CD14-positive monocyte (primary cell): ENCODE data around the gene ADAMTSL2. TPM values are rescaled to one million over a fixed set of nuclear protein-coding genes. Genes with fewer than 3 reads are reported as not detected.

Experiments used
- DNase-seq, 3 donors: peaks; one replicate each; pipeline ENCODE4 v3.0.0-alpha.2; 2011 to 2022
- H2AFZ ChIP-seq: 2 replicates; pipeline ENCODE4 v1.6.0; 2012; ENCODE audit warnings: mild to moderate bottlenecking, low read depth, low read length, inconsistent platforms; ENCODE audit not compliant: insufficient read depth, poor library complexity, severe bottlenecking
- H3K27ac ChIP-seq, 2 donors: 1 replicate in 1 of 2; 2 replicates in 1 of 2; pipeline ENCODE4 v1.5.1; 2012 to 2013; ENCODE audit warnings: low read length in 2 of 2, control low read depth in 1 of 2, inconsistent platforms in 1 of 2, low read depth in 1 of 2, mild to moderate bottlenecking in 1 of 2
- H3K27me3 ChIP-seq, 2 donors: one replicate each; pipeline versions ENCODE4 v1.6.0 to v1.6.1; 2011 to 2013; ENCODE audit warnings: low read length in 2 of 2; ENCODE audit not compliant: control insufficient read depth in 2 of 2, insufficient read depth in 2 of 2
- H3K36me3 ChIP-seq, 2 donors: replicated peaks in 1 of 2; 1 replicate in 1 of 2; 2 replicates in 1 of 2; pipeline versions ENCODE4 v1.5.1 to v1.6.1; 2012 to 2013; ENCODE audit warnings: low read length in 2 of 2, control low read depth in 1 of 2, inconsistent platforms in 1 of 2, mild to moderate bottlenecking in 1 of 2; ENCODE audit not compliant: insufficient read depth in 2 of 2, control insufficient read depth in 1 of 2
- H3K4me1 ChIP-seq, 2 donors: 1 replicate in 1 of 2; 2 replicates in 1 of 2; pipeline versions ENCODE4 v1.5.1 to v1.6.1; 2012 to 2013; ENCODE audit warnings: low read length in 2 of 2, control low read depth in 1 of 2, inconsistent platforms in 1 of 2, mild to moderate bottlenecking in 1 of 2, moderate library complexity in 1 of 2; ENCODE audit not compliant: insufficient read depth in 2 of 2, control insufficient read depth in 1 of 2
- H3K4me2 ChIP-seq: replicated peaks from 2 replicates; pipeline ENCODE3; 2012; ENCODE audit warnings: low read length, moderate library complexity, mild to moderate bottlenecking; ENCODE audit not compliant: poor library complexity, severe bottlenecking; ENCODE audit errors: extremely low read depth
- H3K4me3 ChIP-seq, 3 experiments: fragments of 200-600 bp in 1 of 3; sonication (generic) in 1 of 3; replicated peaks in 1 of 3; 1 replicate in 2 of 3; 2 replicates in 1 of 3; pipeline ENCODE4 v1.5.1; 2011 to 2013; ENCODE audit warnings: low read length in 3 of 3, mild to moderate bottlenecking in 3 of 3, control low read depth in 2 of 3, low read depth in 2 of 3, inconsistent platforms in 1 of 3, moderate library complexity in 1 of 3
- H3K79me2 ChIP-seq: 2 replicates; pipeline ENCODE4 v1.6.0; 2012; ENCODE audit warnings: mild to moderate bottlenecking, control low read depth, inconsistent platforms, low read length, moderate library complexity; ENCODE audit not compliant: insufficient read depth
- H3K9ac ChIP-seq: 2 replicates; pipeline ENCODE4 v1.6.0; 2017; ENCODE audit warnings: low read length, mild to moderate bottlenecking; ENCODE audit not compliant: insufficient read depth, poor library complexity, severe bottlenecking
- H3K9me3 ChIP-seq, 2 donors: replicated peaks in 1 of 2; 1 replicate in 1 of 2; 2 replicates in 1 of 2; pipeline versions ENCODE4 v1.5.1 to v1.6.1; 2012 to 2013; ENCODE audit warnings: low read length in 2 of 2, control low read depth in 1 of 2; ENCODE audit not compliant: control insufficient read depth in 1 of 2, insufficient read depth in 1 of 2
- H4K20me1 ChIP-seq: 2 replicates; pipeline ENCODE4 v1.6.0; 2012; ENCODE audit warnings: mild to moderate bottlenecking, low read length, control low read depth, moderate library complexity; ENCODE audit not compliant: insufficient read depth
- H3K27ac Mint-ChIP-seq, 7 donors: one replicate each; pipeline ENCODE4 v1.8.0; 2020; ENCODE audit warnings: mild to moderate bottlenecking in 7 of 7, mixed read lengths in 7 of 7, moderate library complexity in 6 of 7, inconsistent platforms in 2 of 7
- H3K27me3 Mint-ChIP-seq, 3 donors: one replicate each; pipeline ENCODE4 v1.8.0; 2021 to 2022; ENCODE audit warnings: low read depth in 3 of 3, mild to moderate bottlenecking in 3 of 3, mixed read lengths in 3 of 3, moderate library complexity in 3 of 3, inconsistent platforms in 1 of 3
- H3K36me3 Mint-ChIP-seq, 2 donors: one replicate each; pipeline ENCODE4 v1.8.0; 2020; ENCODE audit warnings: mixed read lengths in 2 of 2, inconsistent platforms in 1 of 2, mild to moderate bottlenecking in 1 of 2
- H3K4me1 Mint-ChIP-seq: one replicate; pipeline ENCODE4 v1.8.0; 2020; ENCODE audit warnings: mild to moderate bottlenecking, mixed read lengths
- H3K4me3 Mint-ChIP-seq, 2 donors: one replicate each; pipeline ENCODE4 v1.8.0; 2020; ENCODE audit warnings: mild to moderate bottlenecking in 2 of 2, mixed read lengths in 2 of 2, moderate library complexity in 1 of 2
- H3K9me3 Mint-ChIP-seq, 7 donors: one replicate each; pipeline ENCODE4 v1.8.0; 2020 to 2022; ENCODE audit warnings: mixed read lengths in 7 of 7, mild to moderate bottlenecking in 6 of 7, moderate library complexity in 6 of 7, inconsistent platforms in 2 of 7
- WGBS: methylation state at CpG from one replicate; pipeline ENCODE4 v1.1.5; 2013; ENCODE audit warnings: missing lambda C conversion rate; ENCODE audit not compliant: insufficient coverage; 5-methylcytosine and 5-hydroxymethylcytosine counted together
- intact Hi-C, 2 donors: fragments of 100-400 bp; cut with micrococcal nuclease; formaldehyde crosslinking; loops; one replicate each; pipeline versions ENCODE4 v1.15.0 to v1.15.1; 2023
- polyA plus RNA-seq, 3 donors: library from polyadenylated mRNA; depleted of rRNA in 1 of 3; unstranded in 2 of 3; stranded (reverse) in 1 of 3; fragments of 300-500 nt in 2 of 3; fragments of >200 nt in 1 of 3; fragmentation: Illumina TruSeq in 2 of 3; gene quantifications; 1 replicate in 2 of 3; 2 replicates in 1 of 3; pipeline ENCODE4 v1.2.3, GENCODE V29; 2012 to 2021
- TF ChIP-seq, protein P1 (sequence below): fragments of 200-600 bp; IDR thresholded peaks from one replicate; pipeline ENCODE4 v1.8.0; 2022; ENCODE audit warnings: antibody characterized with exemption, mild to moderate bottlenecking

The ADAMTSL2 gene
- polyA plus RNA-seq, 3 donors: 0.08 TPM; not detected in 2

DNA sequence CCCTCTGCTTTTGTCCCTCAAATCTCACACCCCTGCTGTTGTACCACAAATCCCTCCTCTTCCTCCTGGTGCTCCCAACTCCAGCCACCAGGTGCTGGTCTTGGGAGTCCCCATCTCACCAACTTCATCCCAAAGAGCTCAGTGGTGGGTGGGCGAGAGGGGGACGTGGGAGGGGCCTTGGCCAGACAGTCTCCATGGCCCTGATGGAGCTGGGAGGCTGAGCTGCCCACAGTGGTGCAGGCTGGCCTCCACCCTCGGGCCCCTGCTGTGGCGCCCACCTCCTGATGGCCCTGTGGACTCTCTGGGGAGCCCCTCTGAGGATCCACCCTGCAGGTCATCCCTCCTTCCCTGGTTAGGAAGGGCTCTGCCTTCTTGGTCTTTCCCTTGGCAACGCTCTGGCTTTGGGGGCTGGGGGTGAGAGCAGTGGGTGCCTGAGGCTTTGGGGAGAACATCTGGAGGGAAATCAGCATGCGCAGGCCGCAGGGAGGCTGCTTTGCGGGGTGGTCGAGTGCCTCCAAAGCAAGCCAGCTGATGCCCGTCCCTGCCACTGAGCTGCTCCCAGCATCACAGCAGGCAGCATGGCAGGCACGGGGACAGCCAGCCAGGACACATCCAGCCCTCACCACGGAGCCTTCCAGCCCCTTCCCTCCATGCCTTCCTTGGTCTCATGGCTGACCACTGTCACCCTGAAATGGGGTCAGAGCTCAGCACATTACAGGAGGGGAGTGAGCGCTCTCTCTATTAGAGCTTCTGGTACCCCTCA is 82.3 kb downstream of the ADAMTSL2 start:
- DNase-seq: no peak
- Mint-ChIP-seq H3K27ac (no peak overlapping the region), H3K27me3 (peaks cover 23 to 34% (median 31%) of the 10 kb centered on the region in 3 donors), H3K4me1 (peaks cover 5% of the 10 kb centered on the region), H3K9me3 (peaks cover 0 to 4% (median 0%) of the 10 kb centered on the region in 7 donors), H3K36me3 (no peaks in the 10 kb centered on the region), H3K4me3 (no peak overlapping the region)
- H3K9ac ChIP-seq: no peak overlapping the region
- intact Hi-C loops: no loop called here
- no peaks in the 10 kb centered on the region for H3K9me3 ChIP-seq
- TF ChIP-seq, protein P1, sequence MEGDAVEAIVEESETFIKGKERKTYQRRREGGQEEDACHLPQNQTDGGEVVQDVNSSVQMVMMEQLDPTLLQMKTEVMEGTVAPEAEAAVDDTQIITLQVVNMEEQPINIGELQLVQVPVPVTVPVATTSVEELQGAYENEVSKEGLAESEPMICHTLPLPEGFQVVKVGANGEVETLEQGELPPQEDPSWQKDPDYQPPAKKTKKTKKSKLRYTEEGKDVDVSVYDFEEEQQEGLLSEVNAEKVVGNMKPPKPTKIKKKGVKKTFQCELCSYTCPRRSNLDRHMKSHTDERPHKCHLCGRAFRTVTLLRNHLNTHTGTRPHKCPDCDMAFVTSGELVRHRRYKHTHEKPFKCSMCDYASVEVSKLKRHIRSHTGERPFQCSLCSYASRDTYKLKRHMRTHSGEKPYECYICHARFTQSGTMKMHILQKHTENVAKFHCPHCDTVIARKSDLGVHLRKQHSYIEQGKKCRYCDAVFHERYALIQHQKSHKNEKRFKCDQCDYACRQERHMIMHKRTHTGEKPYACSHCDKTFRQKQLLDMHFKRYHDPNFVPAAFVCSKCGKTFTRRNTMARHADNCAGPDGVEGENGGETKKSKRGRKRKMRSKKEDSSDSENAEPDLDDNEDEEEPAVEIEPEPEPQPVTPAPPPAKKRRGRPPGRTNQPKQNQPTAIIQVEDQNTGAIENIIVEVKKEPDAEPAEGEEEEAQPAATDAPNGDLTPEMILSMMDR: no peak
- no peaks in the 10 kb centered on the region for H3K36me3 ChIP-seq
- no peak overlapping the region for H3K27ac ChIP-seq
- H3K4me2 ChIP-seq: no peak overlapping the region
- no peak overlapping the region for H2AFZ ChIP-seq
- no peak overlapping the region for H3K4me3 ChIP-seq
- peaks cover 0 to 6% of the 10 kb centered on the region in 2 donors for H3K27me3 ChIP-seq
- WGBS: 83% methylated on average over 10 of the region's 13 CpGs
- H4K20me1 ChIP-seq: no peaks in the 10 kb centered on the region
- H3K79me2 ChIP-seq: no peaks in the 10 kb centered on the region
- no peaks in the 10 kb centered on the region for H3K4me1 ChIP-seq

GRCh38 chr9:133618726-133619125 is 84.2 kb downstream of the ADAMTSL2 start:
- Mint-ChIP-seq H3K4me1 (peaks cover 5% of the 10 kb centered on the region), H3K27ac (no peak overlapping the region), H3K27me3 (peaks cover 16 to 38% (median 26%) of the 10 kb centered on the region in 3 donors), H3K9me3 (peaks cover 0 to 4% (median under 1%) of the 10 kb centered on the region in 7 donors), H3K4me3 (no peak overlapping the region), H3K36me3 (no peaks in the 10 kb centered on the region)
- Histone ChIP-seq H3K27me3 (peaks cover 0 to 6% of the 10 kb centered on the region in 2 donors), H3K36me3 (no peaks in the 10 kb centered on the region), H3K9me3 (no peaks in the 10 kb centered on the region), H2AFZ (no peak overlapping the region), H3K4me1 (no peaks in the 10 kb centered on the region), H4K20me1 (no peaks in the 10 kb centered on the region), H3K4me2 (no peak overlapping the region), H3K4me3 (no peak overlapping the region), H3K79me2 (no peaks in the 10 kb centered on the region), H3K9ac (no peak overlapping the region), H3K27ac (no peak overlapping the region)
- TF ChIP-seq, protein P1: no peak
- no CpG with 5 or more reads among the region's 10 CpGs for WGBS
- intact Hi-C loops: no loop called here
- no peak for DNase-seq
